ENCODE results near the gene TRIM46.
"Not testable (repeated sequence)": the region's sequence is repeated elsewhere in the genome, so short reads cannot be mapped to it uniquely, and the experiment has no call there.

Gene TRIM46

DNA sequence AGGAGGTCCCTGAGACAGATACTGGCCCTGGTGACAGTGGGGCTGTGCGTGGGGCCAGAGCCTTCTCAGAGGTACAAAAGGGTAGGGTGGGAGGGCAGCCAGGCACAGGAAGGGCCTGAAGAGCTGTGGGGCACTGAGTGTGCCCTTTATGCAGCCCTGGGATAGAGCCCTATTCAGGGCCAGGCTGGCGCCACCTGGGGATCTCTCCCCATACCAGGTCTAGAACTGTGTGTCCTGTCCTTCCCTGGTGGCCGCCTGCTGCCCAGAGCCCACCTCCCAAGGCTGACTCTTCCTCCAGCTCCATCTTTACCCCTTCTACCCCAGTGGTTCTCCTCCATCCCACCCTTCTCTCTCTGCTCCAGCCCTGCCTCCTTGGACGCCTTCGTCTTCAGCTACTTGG, 59.9 kb downstream of the TRIM46 start:
- DNase-seq = not testable (repeated sequence)

Data from RPMI8226 (cell line).